Fibroblast of the aortic adventitia (primary cell): ENCODE results near the gene ATG2A. TPM values are rescaled to one million over a fixed set of nuclear protein-coding genes. Genes with fewer than 3 reads are reported as not detected.

Source experiments
- DNase-seq: peaks from one replicate; pipeline ENCODE4 v3.0.0-alpha.2; 2010; ENCODE audit warnings: low read depth
- H3K4me3 ChIP-seq: 2 replicates; pipeline ENCODE4 v1.5.1; 2011; ENCODE audit warnings: low read depth, mild to moderate bottlenecking, control low read depth, low read length, moderate library complexity
- total RNA-seq: library from RNA; depleted of rRNA; stranded (reverse); fragments of >200 nt; gene quantifications from 2 replicates; pipeline ENCODE4 v1.2.3, GENCODE V29; 2012; ENCODE audit warnings: low replicate concordance
- TF ChIP-seq, protein P1 (sequence below): IDR thresholded peaks from 2 replicates; pipeline ENCODE4 v1.5.1; 2011; ENCODE audit warnings: mild to moderate bottlenecking, low read length, control low read depth, inconsistent platforms; ENCODE audit not compliant: insufficient read depth

Gene ATG2A
- total RNA-seq, 1 donor: 18.8 TPM

DNA sequence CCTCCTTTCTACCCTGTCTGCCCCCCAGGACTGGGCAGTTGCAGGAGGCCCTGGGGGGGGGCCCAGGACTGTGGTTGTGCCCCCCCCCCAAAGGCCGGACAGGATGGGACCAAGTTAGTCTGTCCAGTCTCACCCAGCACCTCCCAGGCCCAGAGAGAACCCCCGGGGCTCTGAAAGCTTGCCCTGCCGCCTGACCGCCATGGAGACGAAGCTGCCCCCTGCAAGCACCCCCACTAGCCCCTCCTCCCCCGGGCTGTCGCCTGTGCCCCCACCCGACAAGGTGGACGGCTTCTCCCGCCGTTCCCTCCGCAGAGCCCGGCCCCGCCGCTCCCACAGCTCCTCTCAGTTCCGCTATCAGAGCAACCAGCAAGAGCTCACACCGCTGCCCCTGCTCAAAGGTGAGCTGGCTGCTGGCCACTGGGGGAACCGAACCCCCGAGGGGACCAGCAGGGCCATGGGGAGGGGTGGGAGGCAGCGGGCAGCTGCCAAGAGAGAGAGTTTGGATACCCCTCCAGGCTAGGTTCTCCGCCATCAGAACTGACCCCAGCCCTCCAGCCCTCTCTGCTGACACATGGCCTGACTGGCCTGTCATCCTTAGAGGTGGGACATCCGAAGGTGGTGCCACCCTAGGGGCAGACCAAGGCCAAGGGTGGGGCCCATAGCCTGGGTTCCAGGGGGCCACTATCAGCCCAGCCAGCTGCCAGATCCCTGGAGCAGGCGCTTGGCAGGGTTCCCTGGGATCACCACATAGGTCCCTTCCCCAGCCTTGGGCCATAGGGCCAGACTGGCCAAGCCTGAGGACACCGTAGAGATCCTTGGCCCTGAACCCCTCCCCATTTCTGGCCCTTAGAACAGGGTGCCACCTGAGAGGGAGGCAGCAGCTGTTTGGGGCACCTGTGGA lies 8.8 kb upstream of the ATG2A start:
- H3K4me3 ChIP-seq: peak overlapping the region; percentile 84
- DNase-seq: no peak
- TF ChIP-seq, protein P1, sequence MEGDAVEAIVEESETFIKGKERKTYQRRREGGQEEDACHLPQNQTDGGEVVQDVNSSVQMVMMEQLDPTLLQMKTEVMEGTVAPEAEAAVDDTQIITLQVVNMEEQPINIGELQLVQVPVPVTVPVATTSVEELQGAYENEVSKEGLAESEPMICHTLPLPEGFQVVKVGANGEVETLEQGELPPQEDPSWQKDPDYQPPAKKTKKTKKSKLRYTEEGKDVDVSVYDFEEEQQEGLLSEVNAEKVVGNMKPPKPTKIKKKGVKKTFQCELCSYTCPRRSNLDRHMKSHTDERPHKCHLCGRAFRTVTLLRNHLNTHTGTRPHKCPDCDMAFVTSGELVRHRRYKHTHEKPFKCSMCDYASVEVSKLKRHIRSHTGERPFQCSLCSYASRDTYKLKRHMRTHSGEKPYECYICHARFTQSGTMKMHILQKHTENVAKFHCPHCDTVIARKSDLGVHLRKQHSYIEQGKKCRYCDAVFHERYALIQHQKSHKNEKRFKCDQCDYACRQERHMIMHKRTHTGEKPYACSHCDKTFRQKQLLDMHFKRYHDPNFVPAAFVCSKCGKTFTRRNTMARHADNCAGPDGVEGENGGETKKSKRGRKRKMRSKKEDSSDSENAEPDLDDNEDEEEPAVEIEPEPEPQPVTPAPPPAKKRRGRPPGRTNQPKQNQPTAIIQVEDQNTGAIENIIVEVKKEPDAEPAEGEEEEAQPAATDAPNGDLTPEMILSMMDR: no peak

DNA sequence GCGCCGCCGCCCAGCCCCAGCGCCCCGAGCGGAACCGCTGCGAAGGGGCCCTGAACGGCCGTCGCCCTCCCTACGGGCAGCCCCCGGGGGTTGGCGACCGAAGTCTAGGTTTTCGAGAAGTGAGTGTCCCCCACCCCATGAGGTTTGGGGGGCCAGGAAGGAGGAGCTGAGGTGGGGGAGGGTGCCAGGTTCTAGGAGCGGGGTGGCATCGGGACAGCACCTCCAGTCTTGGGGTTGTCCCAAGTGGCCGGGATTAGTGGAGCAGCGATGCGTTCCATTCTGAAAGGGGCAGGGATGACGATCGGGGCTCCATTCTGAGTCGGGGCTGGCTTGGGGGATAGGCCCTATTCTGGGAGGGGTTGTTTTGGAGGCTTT lies 7.9 kb upstream of the ATG2A start:
- peak overlapping the region; percentile 84 for H3K4me3 ChIP-seq
- DNase-seq: no peak
- TF ChIP-seq, protein P1: no peak

DNA sequence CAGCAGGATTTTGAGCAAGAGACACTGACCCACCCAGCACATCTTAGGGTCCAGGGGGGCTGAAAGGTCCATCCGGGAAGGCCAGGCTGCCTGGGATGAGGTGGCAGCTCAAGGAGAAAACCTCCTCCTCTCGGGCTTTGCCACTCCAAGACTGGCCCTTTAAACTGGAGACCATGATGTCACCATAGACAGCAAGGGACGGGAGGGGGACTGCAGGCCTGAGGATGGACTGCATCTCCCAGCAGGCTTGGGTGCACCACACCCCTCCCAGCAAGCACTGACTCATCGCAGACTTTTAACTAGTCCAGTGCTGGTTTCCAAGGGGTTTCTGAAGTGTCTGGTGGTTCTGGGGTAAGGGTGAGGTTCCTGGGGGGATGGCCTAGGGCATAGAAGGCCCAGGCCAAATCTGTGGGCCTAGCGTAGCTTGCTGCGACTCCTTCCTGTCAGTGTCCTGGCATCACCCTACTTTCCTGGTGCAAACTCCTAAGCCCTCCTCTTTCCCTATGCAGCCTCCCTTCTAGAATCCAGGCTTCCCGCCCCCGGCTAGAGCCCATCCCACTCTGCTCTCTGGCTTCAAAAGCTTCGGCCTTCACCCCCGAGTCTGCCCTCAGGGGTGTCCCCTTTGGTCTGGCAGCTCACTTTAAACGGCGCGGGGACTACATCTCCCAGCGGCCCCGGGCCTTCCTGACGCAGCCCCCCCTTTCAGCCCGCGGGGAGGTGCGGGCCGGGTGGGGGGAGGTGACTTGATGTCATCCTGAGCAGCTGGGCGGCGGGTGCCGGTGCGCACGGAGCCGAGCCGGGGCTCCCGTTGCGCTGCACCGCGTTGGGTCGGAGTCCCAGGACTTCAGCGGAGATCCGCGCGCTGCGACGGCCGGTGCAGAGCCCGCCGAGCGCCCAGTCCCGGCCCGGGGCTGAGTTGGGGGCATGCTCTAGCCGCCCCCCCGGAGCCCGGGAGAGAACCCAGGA lies 7.2 kb upstream of the ATG2A start, which contains the start of gene PPP2R5B:
Gene PPP2R5B, plus strand, starts transcription at position 746 of the 966 bp plus-strand sequence. CDS start 1,046 bp downstream, outside the sequence.
- peak within 1 kb of the TSS; percentile 84 for H3K4me3 ChIP-seq
- TF ChIP-seq, protein P1: no peak
- peak; percentile 93 for DNase-seq

DNA sequence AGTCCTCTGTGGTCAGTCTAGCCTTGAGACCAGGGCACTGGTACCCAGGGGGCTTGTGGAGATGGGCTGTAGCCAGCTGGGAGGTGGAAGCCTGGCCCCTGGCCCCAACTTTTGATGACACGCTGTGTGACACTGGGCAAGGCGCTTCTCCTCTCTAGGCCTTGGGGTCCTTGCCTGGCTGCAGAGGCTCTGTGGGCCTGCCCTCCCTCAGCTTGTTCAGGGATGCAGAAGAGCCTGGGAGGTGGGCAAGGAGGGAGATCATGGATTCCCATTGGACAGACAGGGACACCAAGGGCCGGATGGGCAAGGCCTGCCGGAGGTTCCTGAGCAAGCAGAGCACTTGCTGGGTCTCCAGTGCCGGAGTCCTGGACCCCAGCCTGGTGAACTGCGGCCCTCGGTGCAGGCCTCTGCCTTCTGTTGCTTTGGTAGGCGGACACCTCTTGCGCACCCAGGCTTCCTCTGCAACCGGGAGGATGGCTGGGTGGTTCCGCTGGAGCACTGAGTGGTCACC lies 6.2 kb upstream of the ATG2A start:
- H3K4me3 ChIP-seq: no peak overlapping the region
- DNase-seq: no peak
- TF ChIP-seq, protein P1: no peak

DNA sequence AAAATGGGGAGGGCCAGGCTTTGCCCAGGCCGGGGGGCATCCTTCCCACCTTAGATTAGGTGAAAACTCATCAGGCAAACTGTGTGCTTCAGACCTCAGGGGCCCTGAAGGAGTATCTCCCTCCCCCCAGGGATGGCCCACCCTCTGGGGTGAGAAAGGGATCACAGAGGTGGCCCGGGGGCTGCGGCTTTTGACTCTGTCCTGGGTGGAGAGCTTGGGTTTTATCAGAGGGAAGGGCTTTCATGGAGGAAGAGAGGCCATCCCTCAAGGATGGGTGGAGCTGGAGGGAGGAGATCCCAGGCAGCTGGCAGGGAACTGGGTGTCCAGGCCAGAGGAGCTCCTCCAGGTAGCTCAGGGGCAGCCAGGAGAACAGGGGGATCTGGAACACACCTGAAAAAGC lies 4.4 kb upstream of the ATG2A start:
- no peak overlapping the region for H3K4me3 ChIP-seq
- TF ChIP-seq, protein P1: no peak
- no peak for DNase-seq

DNA sequence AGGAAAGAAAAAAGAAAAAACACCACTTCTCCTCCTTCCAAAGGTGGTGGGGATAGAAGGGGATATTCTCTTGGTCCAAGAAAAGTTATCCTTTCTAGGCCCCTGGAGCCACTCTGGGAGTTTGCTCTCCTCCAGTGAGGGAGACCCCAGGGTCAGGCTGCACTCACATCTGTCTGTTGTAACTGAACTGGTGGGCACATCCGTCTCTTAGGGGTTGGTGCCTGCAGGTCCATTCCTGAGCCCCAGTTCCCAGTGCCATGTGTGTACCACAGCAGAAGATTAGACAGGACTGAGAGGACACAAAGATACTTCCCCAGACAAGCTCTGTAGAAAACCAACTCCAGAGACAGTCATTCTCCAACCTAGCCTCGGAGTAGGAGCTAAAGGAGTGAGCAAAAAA lies 3.1 kb upstream of the ATG2A start:
- TF ChIP-seq, protein P1: no peak
- H3K4me3 ChIP-seq: no peak overlapping the region
- DNase-seq: no peak
